ENCODE measurements around the gene ZNF202.
A peak's percentile ranks its signal among the peaks of the same experiment; 100 is the strongest.
"Not testable (repeated sequence)": the region's sequence is repeated elsewhere in the genome, so short reads cannot be mapped to it uniquely, and the experiment has no call there.

ZNF202 gene

GRCh38 chr11:123738374-123738773 is 3.1 kb downstream of the ZNF202 start:
- no peak for DNase-seq

DNA sequence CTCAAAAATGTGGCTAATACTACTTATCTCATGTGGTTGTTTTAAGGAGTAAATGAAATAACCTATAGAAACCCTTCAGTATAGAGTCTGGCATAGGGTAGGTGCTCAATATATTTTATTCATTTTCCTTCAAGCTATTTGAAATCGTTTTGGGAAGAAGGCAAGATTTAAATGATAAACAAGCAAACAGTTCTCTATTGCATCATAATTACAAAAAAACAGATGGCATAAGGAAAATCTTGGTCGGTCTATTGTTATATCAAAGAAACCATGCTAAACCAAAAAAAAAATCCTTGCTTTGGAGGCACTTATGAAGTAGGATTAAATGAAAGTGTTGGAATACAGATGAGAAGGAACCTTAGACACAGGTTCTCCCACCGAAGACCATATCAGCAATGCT is 4.7 kb downstream of the ZNF202 start:
- no peak for DNase-seq

GRCh38 chr11:123729602-123730001 is 11.9 kb downstream of the ZNF202 start:
- no peak for DNase-seq

DNA sequence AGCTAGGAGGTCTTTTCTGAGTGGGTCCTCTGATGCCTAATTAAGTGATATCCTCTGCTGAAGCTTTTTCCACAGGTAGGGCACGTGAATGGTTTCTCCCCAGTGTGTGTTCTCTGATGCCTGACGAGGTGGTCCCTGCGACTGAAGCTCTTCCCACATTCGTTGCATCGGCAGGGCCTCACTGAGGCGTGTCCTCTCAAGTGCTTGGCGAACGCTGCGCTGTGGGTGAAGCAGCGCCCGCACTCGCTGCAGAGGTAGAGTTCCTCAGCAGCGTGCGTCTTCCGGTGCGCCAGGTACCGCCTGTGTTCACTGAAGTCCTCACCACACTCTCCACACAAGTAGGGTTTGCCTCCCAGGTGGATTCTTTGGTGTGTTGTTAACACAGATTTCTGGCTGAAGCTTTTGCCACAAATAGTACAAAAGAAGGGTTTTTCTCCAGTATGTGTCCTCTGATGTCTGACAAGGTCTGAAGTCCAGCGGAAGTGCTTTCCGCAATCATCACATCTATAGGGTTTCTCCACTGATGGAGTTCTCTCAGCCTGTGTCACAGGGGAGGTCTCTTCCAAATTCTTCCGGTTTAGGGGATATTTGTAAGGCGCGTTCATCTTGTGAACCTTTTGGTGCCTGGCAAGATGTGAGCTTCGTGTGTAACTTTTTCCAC is 15.3 kb downstream of the ZNF202 start:
- no peak for DNase-seq

DNA sequence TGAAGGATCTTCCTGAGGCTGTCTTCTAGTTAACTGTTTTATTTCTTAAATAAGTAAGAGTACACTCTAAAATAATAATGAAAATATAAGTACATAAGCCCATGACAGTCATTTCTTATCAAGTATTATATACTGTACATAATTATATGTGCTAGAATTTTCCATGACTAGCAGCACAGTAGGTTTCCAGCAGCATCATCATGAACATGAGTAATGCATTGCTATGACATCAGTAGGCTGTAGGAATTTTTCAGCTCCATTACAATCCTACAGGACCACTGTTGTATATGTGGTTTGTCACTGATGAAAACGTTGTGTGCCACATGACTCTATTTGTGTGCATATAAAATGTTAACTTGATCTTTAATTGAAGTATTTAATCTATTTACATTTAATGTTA is 22.0 kb downstream of the ZNF202 start:
- DNase-seq, result no peak

GRCh38 chr11:123718469-123718868 is 23.0 kb downstream of the ZNF202 start:
- no peak for DNase-seq

GRCh38 chr11:123718063-123718462 is 23.4 kb downstream of the ZNF202 start:
- no peak for DNase-seq

GRCh38 chr11:123712627-123713026 is 28.8 kb downstream of the ZNF202 start:
- DNase-seq, result not testable (repeated sequence)

DNA sequence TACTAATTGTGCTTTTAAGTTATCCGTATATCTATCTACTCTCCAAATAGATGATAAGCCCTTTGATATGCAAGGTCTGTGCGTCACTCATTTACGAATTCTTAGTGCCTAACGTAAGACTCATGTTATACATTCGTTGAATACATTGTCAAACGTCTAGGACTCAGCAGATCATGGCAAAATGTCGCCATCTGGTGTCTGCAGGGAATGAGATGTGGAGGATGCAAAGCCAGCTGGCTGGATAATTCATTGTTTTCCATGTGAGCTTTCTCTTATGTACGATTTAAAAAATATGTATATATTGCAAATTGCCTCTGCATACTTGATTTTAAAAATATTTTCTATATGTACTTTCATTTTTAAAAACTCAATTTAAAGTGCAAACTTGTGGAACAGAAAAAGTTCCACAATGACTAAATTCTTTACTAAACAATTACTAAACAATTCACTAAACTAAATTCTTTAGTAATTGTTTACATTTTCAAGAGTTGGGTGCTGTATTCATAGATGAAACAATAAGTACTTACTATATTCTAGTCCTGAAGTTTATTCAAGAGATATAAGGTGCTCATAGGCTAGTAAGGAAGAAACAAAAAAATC is 33.8 kb downstream of the ZNF202 start:
- peak; percentile 57 for DNase-seq

DNA sequence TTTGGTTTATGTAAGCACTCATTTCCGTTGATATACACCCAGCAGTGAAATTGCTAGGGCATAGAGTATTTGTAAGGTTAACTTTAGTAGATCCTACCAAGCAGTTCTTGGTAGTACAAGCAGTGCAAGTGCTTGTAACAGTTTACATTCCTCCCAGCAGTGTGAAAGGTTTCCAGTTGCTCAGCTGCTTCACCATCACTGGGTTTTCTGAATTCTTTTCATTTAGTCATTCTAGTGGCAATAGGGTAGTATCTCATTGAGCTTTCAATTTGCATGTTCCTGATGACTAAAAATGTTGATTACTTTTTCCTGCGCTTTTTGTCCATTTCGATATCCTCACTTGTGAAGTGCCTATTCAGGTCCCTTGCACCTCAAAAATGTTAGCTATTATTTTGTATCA is 34.3 kb downstream of the ZNF202 start:
- no peak for DNase-seq

DNA sequence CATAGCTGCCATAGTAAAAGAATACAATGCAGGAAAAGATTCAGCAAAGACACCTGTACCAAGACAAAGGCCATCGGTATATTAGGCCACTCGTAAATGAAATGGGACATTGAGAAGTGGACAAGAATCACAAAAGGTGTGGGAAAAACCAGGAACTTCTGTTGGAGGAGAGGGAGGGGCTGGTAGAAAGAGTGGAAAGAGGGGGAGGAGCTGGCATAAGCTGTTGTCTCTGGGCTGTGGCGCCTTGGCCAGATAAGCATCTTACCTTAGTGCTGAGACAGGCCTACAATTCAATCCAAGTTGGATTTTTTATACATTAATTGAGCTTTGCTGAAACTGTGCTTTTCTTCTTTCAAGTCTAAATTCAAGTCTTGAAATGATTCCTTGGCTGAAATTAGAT is 37.1 kb downstream of the ZNF202 start:
- no peak for DNase-seq

- DNase-seq, result no peak
Observed at GRCh38 chr11:123702696-123703095, 38.8 kb downstream of the ZNF202 start.

DNA sequence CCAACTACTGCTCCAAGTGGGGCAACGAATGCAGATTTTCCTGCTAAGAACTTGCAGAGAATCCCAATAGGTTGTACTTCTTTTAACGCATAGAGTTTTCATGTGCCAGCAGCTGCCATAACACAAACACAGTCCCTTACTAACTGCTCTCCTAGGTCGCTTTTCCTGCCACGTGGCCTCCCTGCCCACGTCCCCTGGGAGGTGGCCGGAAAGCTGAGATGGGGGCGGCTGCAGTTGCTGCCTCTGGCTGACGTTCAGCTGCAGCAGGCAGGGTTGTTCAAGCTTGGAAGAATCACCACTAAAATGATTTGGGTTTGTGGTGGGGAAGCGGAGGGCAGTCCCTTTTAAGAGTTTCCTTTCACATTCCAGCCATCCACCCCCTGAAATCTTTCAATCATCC is 39.3 kb downstream of the ZNF202 start:
- DNase-seq, result no peak

GRCh38 chr11:123700772-123701171 is 40.7 kb downstream of the ZNF202 start:
- DNase-seq, result no peak

- DNase-seq, result no peak
Observed at GRCh38 chr11:123698546-123699127, 42.8 kb downstream of the ZNF202 start.

DNA sequence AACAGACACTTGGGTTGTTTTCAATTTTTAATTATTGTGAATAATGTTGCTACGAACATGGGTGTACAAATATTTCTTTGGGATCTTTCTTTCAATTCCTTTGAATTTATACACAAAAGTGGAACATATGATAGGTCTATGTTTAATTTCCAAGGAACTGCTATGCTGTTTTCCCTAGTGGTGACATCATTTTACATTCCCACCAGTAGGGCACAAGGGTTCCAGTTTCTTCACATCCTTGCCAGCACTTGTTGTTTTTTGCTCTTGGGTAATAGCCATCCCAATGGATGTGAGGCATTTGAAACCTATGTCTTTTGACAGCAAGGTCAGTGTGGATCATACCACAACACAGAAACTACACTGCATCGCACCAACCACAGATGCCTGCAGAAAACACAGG is 45.3 kb downstream of the ZNF202 start:
- no peak for DNase-seq

GRCh38 chr11:123695231-123695630 is 46.2 kb downstream of the ZNF202 start:
- DNase-seq, result no peak

- DNase-seq, result no peak
Observed at GRCh38 chr11:123694551-123694950, 46.9 kb downstream of the ZNF202 start.

DNA sequence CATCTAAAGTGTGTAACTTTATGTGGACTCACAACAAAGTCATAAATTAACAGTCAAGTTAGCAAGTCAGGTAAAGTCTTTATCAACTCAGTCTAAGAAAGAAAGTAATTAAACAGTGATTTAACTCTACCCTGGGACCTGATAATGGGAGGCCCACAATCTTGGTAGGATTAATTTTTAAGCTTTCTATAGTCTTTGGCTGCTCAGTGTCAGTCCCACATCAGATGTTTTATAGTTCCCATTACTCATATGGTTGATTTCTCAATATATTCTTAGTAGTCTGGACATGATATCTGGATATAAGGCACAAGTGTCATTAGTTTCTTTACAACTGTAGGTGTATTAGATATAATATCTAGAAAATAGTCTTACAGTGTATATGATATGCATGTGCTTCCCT is 48.5 kb downstream of the ZNF202 start:
- DNase-seq, result no peak

DNA sequence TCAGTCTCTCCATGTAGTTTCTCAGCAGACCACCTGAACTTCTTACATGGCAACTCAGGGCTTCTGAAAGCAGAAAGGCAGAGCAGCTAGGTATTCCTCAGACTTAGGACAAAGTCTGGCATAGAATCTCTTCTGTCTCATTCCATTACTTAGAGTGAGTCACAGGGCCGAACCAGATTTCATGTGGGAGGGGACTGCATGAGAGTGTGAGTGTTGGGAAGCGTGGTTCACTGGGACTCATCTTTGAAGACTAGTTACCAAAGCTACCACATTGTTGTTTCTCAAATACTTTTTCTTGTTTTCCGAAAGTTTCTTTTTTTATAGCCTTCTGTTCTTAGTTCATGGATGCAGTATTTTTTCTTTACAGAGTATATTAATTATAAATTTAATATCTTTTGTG is 51.0 kb downstream of the ZNF202 start:
- DNase-seq, result peak; percentile 22

DNA sequence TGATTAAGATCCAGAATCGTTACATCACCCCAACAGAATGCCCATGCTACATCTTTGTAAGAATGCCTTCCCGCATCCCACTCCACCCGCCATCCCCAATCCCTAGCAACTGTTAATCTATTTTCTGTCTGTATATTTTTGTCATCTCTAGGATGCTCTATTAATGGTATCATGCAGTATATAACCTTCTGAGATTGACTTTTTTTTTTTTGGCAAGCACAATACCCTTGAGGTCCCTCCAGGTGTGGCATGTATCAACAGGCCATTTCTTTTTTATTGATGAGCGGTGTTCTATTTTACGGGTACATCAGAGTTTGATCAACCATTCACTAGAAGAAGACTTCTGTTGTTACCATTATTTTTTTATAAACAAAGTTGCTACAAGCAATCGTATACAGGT is 56.9 kb downstream of the ZNF202 start:
- DNase-seq, result no peak

DNA sequence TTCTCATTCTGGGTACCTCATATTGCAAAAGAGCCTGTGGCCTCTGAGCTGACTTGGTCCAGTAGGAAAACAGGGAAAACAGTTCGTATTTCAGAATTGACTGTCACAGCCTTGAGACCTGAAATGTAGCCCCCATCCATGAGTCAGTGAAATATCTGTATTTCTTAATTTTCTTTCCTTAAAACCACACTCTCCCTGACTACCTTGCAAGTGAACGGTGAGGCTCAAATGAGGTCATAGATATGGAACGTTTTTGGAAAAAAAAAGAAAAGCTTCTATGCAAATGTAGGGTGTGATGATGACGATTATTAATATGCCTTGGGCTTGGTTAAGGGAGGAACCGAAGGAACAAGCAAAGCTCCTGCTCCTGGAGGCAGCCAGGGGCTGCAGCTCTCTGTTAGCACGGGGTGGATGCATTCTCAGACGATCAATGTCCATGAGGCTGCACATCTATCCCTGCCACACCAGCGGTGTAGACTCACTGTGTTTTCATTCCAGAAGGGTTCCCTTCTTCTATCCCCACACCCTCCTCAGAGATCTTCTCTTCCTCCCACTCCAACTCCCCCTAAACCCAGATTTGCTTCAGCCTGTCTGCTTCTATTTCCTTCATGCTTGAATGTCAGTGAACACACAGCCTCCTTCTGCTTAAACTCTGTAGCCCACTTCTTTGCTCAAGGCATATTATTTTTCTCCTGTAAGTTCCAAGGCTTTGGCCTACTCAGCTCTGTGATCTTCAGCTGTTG is 57.9 kb downstream of the ZNF202 start:
- no peak for DNase-seq

GRCh38 chr11:123682696-123683410 is 58.6 kb downstream of the ZNF202 start:
- DNase-seq, result no peak

Data from stimulated activated CD4-positive, alpha-beta T cell treated with anti-CD3 and anti-CD28 coated beads, Interleukin-4, amount 100 ng/mL, for 24 hours (primary cell).